SK-N-SH (cell line): ENCODE data around the gene CDKAL1. TPM values are rescaled to one million over a fixed set of nuclear protein-coding genes. Genes with fewer than 3 reads are reported as not detected.

Experiments
- CTCF ChIA-PET: fragments of 300-600, 350-600 bp; formaldehyde crosslinking; extraction: SDS; loops from one replicate; lab custom pipeline; 2021; lab: Yijun Ruan, JAX
- POLR2A ChIA-PET: fragments of 350-600 bp; sonication (Branson Sonifier 250); formaldehyde crosslinking; extraction: SDS; loops from one replicate; lab custom pipeline; 2020; ENCODE audit warnings: antibody characterized with exemption, inconsistent platforms; lab: Yijun Ruan, JAX
- DNase-seq: peaks from one replicate; pipeline ENCODE4 v3.0.0; 2012
- H2AFZ ChIP-seq: fragments of 200-600 bp; sonication (generic); 2 replicates; pipeline ENCODE4 v1.8.1; 2016; ENCODE audit warnings: antibody characterized with exemption, mild to moderate bottlenecking, low read depth
- H3F3A ChIP-seq: fragments of 200-600 bp; sonication (generic); replicated peaks from 2 replicates; pipeline ENCODE3; 2016; ENCODE audit warnings: antibody characterized with exemption, mild to moderate bottlenecking; ENCODE audit not compliant: insufficient read depth
- H3K27ac ChIP-seq, 2 experiments: fragments of 200-500 bp in 1 of 2; fragments of 200-600 bp in 1 of 2; sonication (Bioruptor generic) in 1 of 2; sonication (generic), shearing (Covaris generic) in 1 of 2; 2 replicates each; pipeline versions ENCODE4 v1.5.1 to v1.6.1; 2014 to 2016; ENCODE audit warnings: low read depth in 2 of 2, inconsistent platforms in 1 of 2, low read length in 1 of 2, mild to moderate bottlenecking in 1 of 2, mixed read lengths in 1 of 2
- H3K27me3 ChIP-seq: fragments of 200-600 bp; sonication (generic), shearing (Covaris generic); 2 replicates; pipeline ENCODE4 v1.6.1; 2016; ENCODE audit warnings: mixed run types; ENCODE audit not compliant: insufficient read depth
- H3K36me3 ChIP-seq, 2 experiments: fragments of 200-500 bp in 1 of 2; fragments of 200-600 bp in 1 of 2; sonication (Bioruptor generic) in 1 of 2; sonication (generic) in 1 of 2; replicated peaks in 1 of 2; 2 replicates each; pipeline versions ENCODE3 to v1.5.1; 2014 to 2016; ENCODE audit warnings: low read length in 1 of 2, mild to moderate bottlenecking in 1 of 2; ENCODE audit not compliant: insufficient read depth in 2 of 2, control insufficient read depth in 1 of 2
- H3K4me1 ChIP-seq, 2 experiments: fragments of 200-500 bp in 1 of 2; fragments of 200-600 bp in 1 of 2; sonication (Bioruptor generic) in 1 of 2; sonication (generic), shearing (Covaris generic) in 1 of 2; 2 replicates each; pipeline versions ENCODE4 v1.5.1 to v1.6.1; 2014 to 2016; ENCODE audit warnings: low read depth in 1 of 2, low read length in 1 of 2, mixed run types in 1 of 2; ENCODE audit not compliant: insufficient read depth in 2 of 2, control insufficient read depth in 1 of 2
- H3K4me2 ChIP-seq: fragments of 200-600 bp; sonication (generic), shearing (Covaris generic); 2 replicates; pipeline ENCODE4 v1.6.1; 2017; ENCODE audit warnings: mixed run types
- H3K4me3 ChIP-seq, 2 experiments: fragments of 200-500 bp in 1 of 2; fragments of 200-600 bp in 1 of 2; sonication (Bioruptor generic) in 1 of 2; sonication (generic), shearing (Covaris generic) in 1 of 2; 2 replicates each; pipeline versions ENCODE4 v1.5.1 to v1.8.1; 2014 to 2016; ENCODE audit warnings: low read depth in 2 of 2, inconsistent platforms in 1 of 2, low read length in 1 of 2, mild to moderate bottlenecking in 1 of 2, mixed read lengths in 1 of 2, moderate library complexity in 1 of 2
- H3K79me2 ChIP-seq: fragments of 200-600 bp; sonication (generic); 2 replicates; pipeline ENCODE4 v1.8.1; 2017; ENCODE audit warnings: mild to moderate bottlenecking; ENCODE audit not compliant: insufficient read depth
- H3K9ac ChIP-seq: fragments of 200-600 bp; sonication (generic); 2 replicates; pipeline ENCODE4 v1.6.1; 2017; ENCODE audit warnings: mixed run types
- H3K9me2 ChIP-seq: fragments of 200-600 bp; sonication (generic); 2 replicates; pipeline ENCODE4 v1.6.1; 2017; ENCODE audit warnings: mixed run types
- H3K9me3 ChIP-seq: fragments of 200-600 bp; sonication (generic); 2 replicates; pipeline ENCODE4 v1.6.1; 2017; ENCODE audit warnings: mixed run types, mild to moderate bottlenecking, moderate library complexity
- H4K20me1 ChIP-seq: fragments of 200-600 bp; sonication (generic); 2 replicates; pipeline ENCODE4 v1.6.1; 2017; ENCODE audit warnings: mild to moderate bottlenecking, mixed run types; ENCODE audit not compliant: insufficient read depth
- FOXJ3 ChIP-seq: sonication (generic); formaldehyde crosslinking; IDR thresholded peaks from 2 replicates; pipeline ENCODE4 v1.5.1; 2020; ENCODE audit warnings: mild to moderate bottlenecking, missing genetic modification reagents
- FOXM1 ChIP-seq: IDR thresholded peaks from 2 replicates; pipeline ENCODE4 v1.4.0; 2012; ENCODE audit warnings: low read depth, mild to moderate bottlenecking
- GABPA ChIP-seq: IDR thresholded peaks from 2 replicates; pipeline ENCODE4 v1.4.0; 2012; ENCODE audit warnings: low read depth, mild to moderate bottlenecking
- GATA2 ChIP-seq: sonication (generic); formaldehyde crosslinking; IDR thresholded peaks from 2 replicates; pipeline ENCODE4 v1.5.0; 2020; ENCODE audit warnings: mild to moderate bottlenecking, missing genetic modification reagents
- MAX ChIP-seq: IDR thresholded peaks from 2 replicates; pipeline ENCODE4 v1.4.0; 2012; ENCODE audit warnings: low read depth
- NFIC ChIP-seq: IDR thresholded peaks from 2 replicates; pipeline ENCODE4 v1.4.0; 2012; ENCODE audit warnings: borderline replicate concordance
- POLR2AphosphoS5 ChIP-seq: IDR thresholded peaks from 2 replicates; pipeline ENCODE4 v1.6.1; 2012; ENCODE audit warnings: low read depth, low read length
- RCOR1 ChIP-seq: fragments of 150-350 bp; IDR thresholded peaks from 2 replicates; pipeline ENCODE4 v1.6.1; 2017; ENCODE audit warnings: antibody characterized with exemption, low read length
- REST ChIP-seq: IDR thresholded peaks from 2 replicates; pipeline ENCODE4 v1.6.1; 2012; ENCODE audit warnings: mild to moderate bottlenecking, low read depth, low read length, moderate library complexity
- RFX5 ChIP-seq: IDR thresholded peaks from 2 replicates; pipeline ENCODE4 v1.6.1; 2012; ENCODE audit warnings: mild to moderate bottlenecking, improper control_type of control experiment, low read length
- TCF12 ChIP-seq: IDR thresholded peaks from 2 replicates; pipeline ENCODE4 v1.4.0; 2012
- WGBS: methylation state at CpG from one replicate; pipeline ENCODE4 v1.1.6; 2017; ENCODE audit warnings: low lambda C conversion rate; 5-methylcytosine and 5-hydroxymethylcytosine counted together
- polyA plus RNA-seq, 3 experiments: library from polyadenylated mRNA; depleted of rRNA; stranded (reverse); fragments of >200 nt; gene quantifications; 2 replicates each; pipeline ENCODE4 v1.2.3, GENCODE V29; 2012
- TF ChIP-seq, protein P1 (sequence below): IDR thresholded peaks from 2 replicates; pipeline ENCODE4; 2012
- TF ChIP-seq, protein P2 (sequence below): fragments of 150-350 bp; IDR thresholded peaks from 2 replicates; pipeline ENCODE4 v1.6.1; 2016; ENCODE audit warnings: mild to moderate bottlenecking, low read depth, low read length
- TF ChIP-seq, protein P3 (sequence below): fragments of 150-350 bp; IDR thresholded peaks from 2 replicates; pipeline ENCODE4 v1.6.1; 2017; ENCODE audit warnings: antibody characterized with exemption, low read length, low read depth, borderline replicate concordance
- TF ChIP-seq, protein P4 (sequence below): fragments of 200-600 bp; sonication (generic); IDR thresholded peaks from 2 replicates; pipeline ENCODE4 v1.6.1; 2017; ENCODE audit warnings: antibody characterized with exemption, mild to moderate bottlenecking, moderate library complexity

The CDKAL1 gene
- polyA plus RNA-seq, 1 of the 3 experiments (the other 2 are of a cell fraction): 2.6 TPM

GRCh38 chr6:21095462-21095861 lies 561.2 kb downstream of the CDKAL1 start:
- H3F3A ChIP-seq: no peaks in the 10 kb centered on the region
- H3K36me3 ChIP-seq: no peaks in the 10 kb centered on the region
- no peak overlapping the region for H3K4me2 ChIP-seq
- POLR2A ChIA-PET: no interaction called here
- 83% methylated on average over 2 of the region's 2 CpGs for WGBS
- H3K27me3 ChIP-seq: no peaks in the 10 kb centered on the region
- no peaks in the 10 kb centered on the region for H4K20me1 ChIP-seq
- DNase-seq: no peak
- H3K79me2 ChIP-seq: no peaks in the 10 kb centered on the region
- no peaks in the 10 kb centered on the region for H3K9me3 ChIP-seq
- no peak overlapping the region for H3K9ac ChIP-seq
- no peaks in the 10 kb centered on the region; a peak in 1 of 4 replicates for H3K4me1 ChIP-seq
- H3K27ac ChIP-seq: no peak overlapping the region
- H2AFZ ChIP-seq: no peak overlapping the region
- H3K9me2 ChIP-seq: no peaks in the 10 kb centered on the region
- H3K4me3 ChIP-seq: no peak overlapping the region
- CTCF ChIA-PET: no interaction called here
- TF ChIP-seq, protein P1, sequence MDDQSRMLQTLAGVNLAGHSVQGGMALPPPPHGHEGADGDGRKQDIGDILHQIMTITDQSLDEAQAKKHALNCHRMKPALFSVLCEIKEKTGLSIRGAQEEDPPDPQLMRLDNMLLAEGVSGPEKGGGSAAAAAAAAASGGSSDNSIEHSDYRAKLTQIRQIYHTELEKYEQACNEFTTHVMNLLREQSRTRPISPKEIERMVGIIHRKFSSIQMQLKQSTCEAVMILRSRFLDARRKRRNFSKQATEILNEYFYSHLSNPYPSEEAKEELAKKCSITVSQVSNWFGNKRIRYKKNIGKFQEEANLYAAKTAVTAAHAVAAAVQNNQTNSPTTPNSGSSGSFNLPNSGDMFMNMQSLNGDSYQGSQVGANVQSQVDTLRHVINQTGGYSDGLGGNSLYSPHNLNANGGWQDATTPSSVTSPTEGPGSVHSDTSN: no peak
- TF ChIP-seq GATA2 (CRISPR knock-in tag): no peak
- no peak for TF ChIP-seq GABPA
- TF ChIP-seq FOXM1: no peak
- TF ChIP-seq, protein P2, sequence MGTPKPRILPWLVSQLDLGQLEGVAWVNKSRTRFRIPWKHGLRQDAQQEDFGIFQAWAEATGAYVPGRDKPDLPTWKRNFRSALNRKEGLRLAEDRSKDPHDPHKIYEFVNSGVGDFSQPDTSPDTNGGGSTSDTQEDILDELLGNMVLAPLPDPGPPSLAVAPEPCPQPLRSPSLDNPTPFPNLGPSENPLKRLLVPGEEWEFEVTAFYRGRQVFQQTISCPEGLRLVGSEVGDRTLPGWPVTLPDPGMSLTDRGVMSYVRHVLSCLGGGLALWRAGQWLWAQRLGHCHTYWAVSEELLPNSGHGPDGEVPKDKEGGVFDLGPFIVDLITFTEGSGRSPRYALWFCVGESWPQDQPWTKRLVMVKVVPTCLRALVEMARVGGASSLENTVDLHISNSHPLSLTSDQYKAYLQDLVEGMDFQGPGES: no peak
- no peak for TF ChIP-seq MAX
- TF ChIP-seq TCF12: no peak
- TF ChIP-seq, protein P3, sequence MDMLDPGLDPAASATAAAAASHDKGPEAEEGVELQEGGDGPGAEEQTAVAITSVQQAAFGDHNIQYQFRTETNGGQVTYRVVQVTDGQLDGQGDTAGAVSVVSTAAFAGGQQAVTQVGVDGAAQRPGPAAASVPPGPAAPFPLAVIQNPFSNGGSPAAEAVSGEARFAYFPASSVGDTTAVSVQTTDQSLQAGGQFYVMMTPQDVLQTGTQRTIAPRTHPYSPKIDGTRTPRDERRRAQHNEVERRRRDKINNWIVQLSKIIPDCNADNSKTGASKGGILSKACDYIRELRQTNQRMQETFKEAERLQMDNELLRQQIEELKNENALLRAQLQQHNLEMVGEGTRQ: no peak
- TF ChIP-seq NFIC: no peak; the same call in 1 of the 2 replicates
- no peak for TF ChIP-seq RCOR1
- TF ChIP-seq, protein P4, sequence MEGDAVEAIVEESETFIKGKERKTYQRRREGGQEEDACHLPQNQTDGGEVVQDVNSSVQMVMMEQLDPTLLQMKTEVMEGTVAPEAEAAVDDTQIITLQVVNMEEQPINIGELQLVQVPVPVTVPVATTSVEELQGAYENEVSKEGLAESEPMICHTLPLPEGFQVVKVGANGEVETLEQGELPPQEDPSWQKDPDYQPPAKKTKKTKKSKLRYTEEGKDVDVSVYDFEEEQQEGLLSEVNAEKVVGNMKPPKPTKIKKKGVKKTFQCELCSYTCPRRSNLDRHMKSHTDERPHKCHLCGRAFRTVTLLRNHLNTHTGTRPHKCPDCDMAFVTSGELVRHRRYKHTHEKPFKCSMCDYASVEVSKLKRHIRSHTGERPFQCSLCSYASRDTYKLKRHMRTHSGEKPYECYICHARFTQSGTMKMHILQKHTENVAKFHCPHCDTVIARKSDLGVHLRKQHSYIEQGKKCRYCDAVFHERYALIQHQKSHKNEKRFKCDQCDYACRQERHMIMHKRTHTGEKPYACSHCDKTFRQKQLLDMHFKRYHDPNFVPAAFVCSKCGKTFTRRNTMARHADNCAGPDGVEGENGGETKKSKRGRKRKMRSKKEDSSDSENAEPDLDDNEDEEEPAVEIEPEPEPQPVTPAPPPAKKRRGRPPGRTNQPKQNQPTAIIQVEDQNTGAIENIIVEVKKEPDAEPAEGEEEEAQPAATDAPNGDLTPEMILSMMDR: no peak
- no peak for TF ChIP-seq FOXJ3 (CRISPR knock-in tag)
- TF ChIP-seq REST: no peak
- no peak for TF ChIP-seq RFX5
- TF ChIP-seq POLR2AphosphoS5: no peak
